Activated naive CD8-positive, alpha-beta T cell treated with anti-CD3 and anti-CD28 coated beads, Interleukin-2, amount 10 ng/mL, durations not matched to agents 7 days and 5 days (primary cell): ENCODE results near the gene EXOC4. TPM values are rescaled to one million over a fixed set of nuclear protein-coding genes. Genes with fewer than 3 reads are reported as not detected.

Source experiments
- ATAC-seq: fragments of 150-1000 bp; cut with Tn5 transposase; one replicate; pipeline ENCODE4 v1.10.0; 2021; ENCODE audit warnings: low read depth, moderate library complexity
- POLR2A ChIA-PET: fragments of 350-600 bp; sonication (Branson Sonifier 250); formaldehyde crosslinking; loops from one replicate; lab custom pipeline; 2021; ENCODE audit warnings: antibody characterized with exemption; lab: Charles Lee
- DNase-seq: peaks from one replicate; pipeline ENCODE4 v3.0.0; 2021
- H3K27ac Mint-ChIP-seq: one replicate; pipeline ENCODE4 v1.8.0; 2022; ENCODE audit warnings: mild to moderate bottlenecking, mixed read lengths
- H3K27me3 Mint-ChIP-seq: one replicate; pipeline ENCODE4 v1.8.0; 2022; ENCODE audit warnings: mild to moderate bottlenecking, moderate library complexity, mixed read lengths
- H3K36me3 Mint-ChIP-seq: one replicate; pipeline ENCODE4 v1.8.0; 2021; ENCODE audit warnings: mild to moderate bottlenecking, mixed read lengths
- H3K4me1 Mint-ChIP-seq: one replicate; pipeline ENCODE4 v1.8.0; 2021; ENCODE audit warnings: mixed read lengths
- H3K4me3 Mint-ChIP-seq: one replicate; pipeline ENCODE4 v1.8.0; 2022; ENCODE audit warnings: mild to moderate bottlenecking, moderate library complexity, mixed read lengths
- H3K9me3 Mint-ChIP-seq: one replicate; pipeline ENCODE4 v1.8.0; 2021; ENCODE audit warnings: mixed read lengths
- total RNA-seq, 2 experiments: library from RNA; stranded (reverse); gene quantifications; one replicate each; pipeline ENCODE4 v1.2.3, GENCODE V29; 2021

EXOC4 gene
- total RNA-seq, 2 experiments from 2014 or later: 73.1 to 73.7 TPM

DNA sequence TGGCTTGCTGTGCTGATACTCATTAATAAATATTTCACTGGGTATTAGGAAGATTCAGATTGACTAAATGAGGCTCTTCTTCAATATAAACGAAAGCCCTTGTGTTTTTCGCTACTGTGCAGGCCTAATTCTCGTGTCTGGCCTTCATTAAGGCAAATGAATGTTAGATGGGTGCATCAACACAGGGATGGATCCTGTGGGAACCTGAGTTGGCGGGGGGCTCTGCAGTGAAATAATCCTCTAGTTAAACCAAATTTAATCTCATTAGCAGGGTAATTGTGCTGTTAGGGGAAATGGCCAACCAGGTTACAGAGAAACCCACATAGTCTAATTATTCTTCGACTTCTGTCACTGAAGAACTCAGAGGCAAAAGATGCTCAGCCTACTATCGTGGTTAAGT, 548.5 kb downstream of the EXOC4 start:
- DNase-seq: no peak
- no peaks in the 10 kb centered on the region for H3K4me1 Mint-ChIP-seq
- no peak for ATAC-seq
- no peaks in the 10 kb centered on the region for H3K36me3 Mint-ChIP-seq
- no peak overlapping the region for H3K4me3 Mint-ChIP-seq
- H3K27me3 Mint-ChIP-seq: no peaks in the 10 kb centered on the region
- no peaks in the 10 kb centered on the region for H3K9me3 Mint-ChIP-seq
- POLR2A ChIA-PET: no interaction called here
- no peak overlapping the region for H3K27ac Mint-ChIP-seq

- Mint-ChIP-seq H3K4me3 (no peak overlapping the region), H3K36me3 (no peaks in the 10 kb centered on the region), H3K9me3 (no peaks in the 10 kb centered on the region), H3K4me1 (no peaks in the 10 kb centered on the region), H3K27me3 (no peaks in the 10 kb centered on the region), H3K27ac (no peak overlapping the region)
- POLR2A ChIA-PET: no interaction called here
- ATAC-seq (no peak), DNase-seq (no peak)
Measured at GRCh38 chr7:133804127-133804526, 551.2 kb downstream of the EXOC4 start.

- Mint-ChIP-seq H3K4me1 (no peaks in the 10 kb centered on the region), H3K36me3 (no peaks in the 10 kb centered on the region), H3K4me3 (no peak overlapping the region), H3K9me3 (no peaks in the 10 kb centered on the region), H3K27me3 (no peaks in the 10 kb centered on the region), H3K27ac (no peak overlapping the region)
- DNase-seq (no peak), ATAC-seq (no peak)
- POLR2A ChIA-PET: no interaction called here
Measured at GRCh38 chr7:133805426-133805825, 552.5 kb downstream of the EXOC4 start.

DNA sequence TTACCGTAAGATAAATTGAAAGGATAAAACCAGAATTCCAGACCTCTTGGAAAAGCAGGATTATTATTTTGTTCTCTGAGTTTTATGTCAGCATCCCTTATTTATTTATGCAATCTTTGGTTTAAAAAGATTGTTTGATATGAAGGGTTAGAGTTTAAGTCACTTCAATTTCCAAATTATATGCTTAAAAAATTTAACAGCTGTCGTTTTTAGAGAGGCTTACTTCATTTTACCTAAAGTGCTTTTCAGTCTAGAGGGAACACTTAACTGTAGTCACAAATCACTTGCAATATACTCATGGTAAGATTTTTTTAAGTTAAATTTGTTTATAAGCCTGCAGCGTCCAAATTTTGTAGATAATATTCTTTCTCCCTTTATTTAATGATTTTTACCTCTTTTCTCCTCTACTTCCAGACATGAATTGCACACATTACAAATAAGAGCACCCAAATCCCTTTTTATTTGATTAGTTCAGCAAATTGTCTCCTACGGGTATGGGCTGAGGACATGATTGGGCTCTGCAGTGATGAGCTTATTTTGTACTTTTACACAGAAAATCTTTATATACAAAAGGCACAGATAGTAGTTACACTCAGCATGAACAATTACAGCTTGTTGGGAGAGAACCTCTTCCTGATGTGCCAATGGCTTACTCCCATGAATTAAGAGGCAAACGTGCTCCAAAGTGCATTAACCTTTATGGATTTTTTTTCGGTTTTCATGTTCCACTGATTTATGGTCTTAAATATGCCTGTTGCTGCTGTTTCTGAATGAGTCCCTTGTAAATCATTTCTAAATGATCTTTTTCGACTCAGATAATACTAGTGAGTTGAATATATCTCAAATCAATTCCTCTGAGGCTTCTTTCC, 555.0 kb downstream of the EXOC4 start:
- no peak for DNase-seq
- POLR2A ChIA-PET: no interaction called here
- no peak for ATAC-seq
- H3K36me3 Mint-ChIP-seq: no peaks in the 10 kb centered on the region
- H3K9me3 Mint-ChIP-seq: no peaks in the 10 kb centered on the region
- no peaks in the 10 kb centered on the region for H3K4me1 Mint-ChIP-seq
- no peak overlapping the region for H3K27ac Mint-ChIP-seq
- H3K4me3 Mint-ChIP-seq: no peak overlapping the region
- H3K27me3 Mint-ChIP-seq: no peaks in the 10 kb centered on the region

- H3K27ac Mint-ChIP-seq: no peak overlapping the region
- DNase-seq (no peak), ATAC-seq (no peak)
- H3K36me3 Mint-ChIP-seq: no peaks in the 10 kb centered on the region
- H3K27me3 Mint-ChIP-seq: no peaks in the 10 kb centered on the region
- POLR2A ChIA-PET: no interaction called here
- no peaks in the 10 kb centered on the region for H3K9me3 Mint-ChIP-seq
- no peaks in the 10 kb centered on the region for H3K4me1 Mint-ChIP-seq
- H3K4me3 Mint-ChIP-seq: no peak overlapping the region
Measured at GRCh38 chr7:133808493-133808866, 555.6 kb downstream of the EXOC4 start.

DNA sequence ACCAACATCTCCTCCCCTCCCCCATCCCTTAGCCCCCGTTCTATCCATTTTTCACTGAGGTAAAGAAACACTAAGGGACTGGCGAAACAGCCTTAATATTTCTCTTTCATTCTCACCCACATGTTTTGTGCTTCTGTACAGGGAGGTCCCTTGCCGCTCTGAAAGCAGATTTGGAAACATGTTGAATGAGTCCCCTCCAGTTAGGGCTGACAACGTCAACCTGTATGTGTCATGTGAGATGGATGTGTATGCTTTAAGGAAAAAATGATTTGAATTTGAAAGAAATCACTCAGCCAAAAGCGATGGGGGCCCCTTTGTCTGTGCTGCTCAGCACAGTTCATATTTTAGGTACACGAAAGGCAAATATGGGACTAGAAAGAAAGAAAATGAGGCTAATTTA, 560.0 kb downstream of the EXOC4 start:
- Mint-ChIP-seq H3K9me3 (no peaks in the 10 kb centered on the region), H3K4me3 (no peak overlapping the region), H3K27ac (no peak overlapping the region), H3K4me1 (no peaks in the 10 kb centered on the region), H3K27me3 (no peaks in the 10 kb centered on the region), H3K36me3 (peaks cover 4% of the 10 kb centered on the region)
- ATAC-seq (no peak), DNase-seq (no peak)
- POLR2A ChIA-PET: no interaction called here

DNA sequence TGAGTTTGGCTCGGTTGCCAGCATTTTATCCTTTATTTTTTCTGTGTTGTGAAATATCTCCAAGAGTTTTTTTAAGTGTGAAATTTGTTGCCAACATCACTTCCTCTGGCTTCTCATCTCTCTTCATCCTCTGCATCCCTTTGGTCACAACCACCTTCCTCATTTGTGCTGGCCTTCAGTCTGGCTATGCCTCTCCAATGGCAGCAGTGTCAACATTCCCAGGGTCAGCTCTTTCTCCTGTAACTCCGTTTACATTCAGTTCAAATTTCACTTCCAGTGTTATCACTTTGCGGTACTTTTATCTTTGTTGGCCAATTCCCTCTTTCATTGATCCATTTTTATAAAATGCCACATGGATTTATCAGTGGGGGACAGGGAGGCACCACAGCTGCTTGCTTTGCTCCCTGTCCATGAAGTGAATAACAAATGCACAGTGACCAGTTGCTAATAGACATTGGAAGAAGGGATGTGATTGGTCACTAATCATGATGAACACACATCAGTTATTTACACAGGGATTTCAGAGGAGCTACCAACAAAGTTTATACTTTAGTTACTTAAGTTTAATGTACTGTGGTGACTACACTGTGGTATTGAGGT, 562.8 kb downstream of the EXOC4 start:
- H3K4me3 Mint-ChIP-seq: no peak overlapping the region
- DNase-seq (no peak), ATAC-seq (no peak)
- H3K36me3 Mint-ChIP-seq: peaks cover 15% of the 10 kb centered on the region
- no peak overlapping the region for H3K27ac Mint-ChIP-seq
- H3K27me3 Mint-ChIP-seq: no peaks in the 10 kb centered on the region
- no peaks in the 10 kb centered on the region for H3K4me1 Mint-ChIP-seq
- POLR2A ChIA-PET: no interaction called here
- H3K9me3 Mint-ChIP-seq: no peaks in the 10 kb centered on the region

DNA sequence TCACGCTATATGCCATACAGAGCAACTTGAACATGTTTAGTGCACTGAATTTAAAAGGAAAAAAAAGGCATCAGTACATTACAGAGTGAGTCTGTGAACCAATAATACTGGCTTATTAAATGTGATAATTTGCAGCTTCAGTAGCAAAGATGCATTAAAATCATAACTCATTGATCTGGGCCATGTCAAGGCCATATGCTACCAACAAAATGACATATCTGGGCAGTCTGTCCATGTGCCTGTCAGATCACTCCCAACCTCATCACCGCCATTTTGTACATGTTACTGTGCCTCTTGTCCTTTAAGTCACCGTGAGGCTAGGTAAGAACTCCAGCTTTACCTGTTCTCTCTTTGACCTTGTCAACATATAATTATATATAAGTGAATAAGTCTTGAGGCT, 566.8 kb downstream of the EXOC4 start:
- DNase-seq (no peak), ATAC-seq (no peak)
- POLR2A ChIA-PET: no interaction called here
- Mint-ChIP-seq H3K36me3 (peaks cover 23% of the 10 kb centered on the region), H3K9me3 (peaks cover 3% of the 10 kb centered on the region), H3K4me3 (no peak overlapping the region), H3K4me1 (peaks cover 4% of the 10 kb centered on the region), H3K27me3 (no peaks in the 10 kb centered on the region), H3K27ac (no peak overlapping the region)

DNA sequence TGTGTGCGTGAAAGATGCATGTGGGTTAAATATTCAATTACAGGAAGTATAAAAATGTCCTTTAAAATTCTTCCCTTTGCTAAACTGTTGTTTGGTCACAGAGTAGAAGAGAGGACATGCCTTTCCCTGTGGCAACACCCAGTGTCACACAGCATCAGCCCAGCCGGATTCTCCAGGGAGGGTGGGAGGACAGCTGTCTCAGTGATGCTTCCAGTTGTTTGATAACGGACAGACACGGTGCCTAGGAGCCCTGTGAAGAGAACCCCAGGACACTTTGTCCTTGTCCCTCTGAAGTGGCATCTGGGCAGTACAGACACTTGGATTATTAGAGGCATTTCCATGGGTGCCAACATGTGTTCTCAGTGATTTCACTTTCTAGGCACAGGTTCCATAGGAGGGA, 567.7 kb downstream of the EXOC4 start:
- Mint-ChIP-seq H3K36me3 (peaks cover 25% of the 10 kb centered on the region), H3K9me3 (peaks cover 3% of the 10 kb centered on the region), H3K27ac (no peak overlapping the region), H3K27me3 (no peaks in the 10 kb centered on the region), H3K4me3 (no peak overlapping the region), H3K4me1 (peaks cover 6% of the 10 kb centered on the region)
- ATAC-seq (no peak), DNase-seq (no peak)
- POLR2A ChIA-PET: no interaction called here

GRCh38 chr7:133821171-133821570, 568.3 kb downstream of the EXOC4 start:
- H3K27me3 Mint-ChIP-seq: no peaks in the 10 kb centered on the region
- H3K36me3 Mint-ChIP-seq: peaks cover 27% of the 10 kb centered on the region
- H3K27ac Mint-ChIP-seq: no peak overlapping the region
- peaks cover 6% of the 10 kb centered on the region for H3K4me1 Mint-ChIP-seq
- no peak overlapping the region for H3K4me3 Mint-ChIP-seq
- no peak for ATAC-seq
- H3K9me3 Mint-ChIP-seq: peaks cover 3% of the 10 kb centered on the region
- DNase-seq: no peak
- POLR2A ChIA-PET: no interaction called here

DNA sequence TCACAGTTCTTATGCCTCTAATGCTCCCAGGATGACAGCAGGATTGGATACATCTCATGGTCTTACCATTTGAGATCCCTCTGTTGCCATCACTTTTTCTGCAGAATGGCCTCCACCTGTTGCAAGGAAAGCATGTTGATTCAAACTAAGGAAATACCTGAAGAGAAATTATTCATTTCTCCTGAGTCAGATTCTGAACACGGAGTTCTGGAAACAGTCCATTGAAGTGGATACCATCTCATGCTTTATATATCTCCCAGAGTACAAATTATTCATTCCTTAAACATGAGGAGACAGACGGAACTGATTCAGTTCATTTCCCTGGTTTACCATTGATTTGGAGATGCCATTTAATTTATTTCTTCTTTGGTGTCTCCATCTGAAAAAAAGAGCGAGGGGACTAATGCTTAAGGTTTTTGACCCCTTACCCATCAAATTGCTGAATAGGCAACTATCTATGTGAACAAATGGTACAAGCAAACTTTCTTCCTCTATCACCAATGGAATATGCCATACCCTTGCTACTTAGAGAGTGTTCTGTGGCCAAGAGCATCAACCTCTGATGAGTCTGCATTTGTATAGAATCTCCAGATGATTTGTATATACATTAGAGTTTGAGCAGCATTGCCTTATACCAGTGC, 569.2 kb downstream of the EXOC4 start:
- Mint-ChIP-seq H3K4me3 (no peak overlapping the region), H3K27me3 (no peaks in the 10 kb centered on the region), H3K9me3 (peaks cover 3% of the 10 kb centered on the region), H3K36me3 (peaks cover 27% of the 10 kb centered on the region), H3K27ac (no peak overlapping the region), H3K4me1 (peaks cover 6% of the 10 kb centered on the region)
- ATAC-seq (no peak), DNase-seq (no peak)
- POLR2A ChIA-PET: no interaction called here

GRCh38 chr7:133822868-133823552, 570.1 kb downstream of the EXOC4 start:
- peaks cover 3% of the 10 kb centered on the region for H3K9me3 Mint-ChIP-seq
- no peak overlapping the region for H3K4me3 Mint-ChIP-seq
- DNase-seq: no peak
- POLR2A ChIA-PET: no interaction called here
- no peak for ATAC-seq
- H3K27ac Mint-ChIP-seq: no peak overlapping the region
- peaks cover 23% of the 10 kb centered on the region for H3K36me3 Mint-ChIP-seq
- H3K4me1 Mint-ChIP-seq: peaks cover 6% of the 10 kb centered on the region
- no peaks in the 10 kb centered on the region for H3K27me3 Mint-ChIP-seq

GRCh38 chr7:133824132-133824531, 571.3 kb downstream of the EXOC4 start:
- Mint-ChIP-seq H3K36me3 (peaks cover 15% of the 10 kb centered on the region), H3K4me1 (peaks cover 6% of the 10 kb centered on the region), H3K4me3 (no peak overlapping the region), H3K9me3 (peaks cover 3% of the 10 kb centered on the region), H3K27ac (peak overlapping the region; percentile 30), H3K27me3 (no peaks in the 10 kb centered on the region)
- DNase-seq: no peak
- POLR2A ChIA-PET: no interaction called here
- ATAC-seq: no peak
